Gastrocnemius medialis (tissue), 4 donors: ENCODE data around the gene RCOR1. TPM values are rescaled to one million over a fixed set of nuclear protein-coding genes. Genes with fewer than 3 reads are reported as not detected.
A peak's percentile ranks its signal among the peaks of the same experiment; 100 is the strongest.

Experiments
- ATAC-seq, 2 donors: fragments of 150-250 bp; one replicate each; pipeline ENCODE4 v1.9.1; 2016
- DNase-seq, 2 donors: peaks; one replicate each; pipeline ENCODE4 v3.0.0-alpha.2; 2019
- H3K27ac ChIP-seq, 4 donors: fragments of 200-600 bp; sonication (generic); 1 replicate in 1 of 4; 2 replicates in 3 of 4; pipeline ENCODE4 v1.5.1; 2016 to 2018; ENCODE audit warnings: mild to moderate bottlenecking in 2 of 4, moderate library complexity in 1 of 4
- H3K27me3 ChIP-seq, 3 donors: fragments of 200-600 bp; sonication (generic) in 2 of 3; 1 replicate in 1 of 3; 2 replicates in 2 of 3; pipeline versions ENCODE4 v1.5.1 to v1.6.0; 2016 to 2019; ENCODE audit warnings: mild to moderate bottlenecking in 1 of 3, moderate library complexity in 1 of 3
- H3K36me3 ChIP-seq, 2 donors: fragments of 200-600 bp; sonication (generic) in 1 of 2; one replicate each; pipeline ENCODE4 v1.5.1; 2017 to 2018
- H3K4me1 ChIP-seq, 2 donors: fragments of 200-600 bp; sonication (generic) in 1 of 2; one replicate each; pipeline ENCODE4 v1.5.1; 2016 to 2017; ENCODE audit warnings: mild to moderate bottlenecking in 2 of 2
- H3K4me3 ChIP-seq, 4 donors: fragments of 200-600 bp; sonication (generic) in 3 of 4; 1 replicate in 1 of 4; 2 replicates in 3 of 4; pipeline ENCODE4 v1.5.1; 2016 to 2019; ENCODE audit warnings: mild to moderate bottlenecking in 2 of 4
- H3K9me3 ChIP-seq, 3 donors: fragments of 200-600 bp; sonication (generic) in 2 of 3; 1 replicate in 1 of 3; 2 replicates in 2 of 3; pipeline ENCODE4 v1.5.1; 2016 to 2019
- CTCF ChIP-seq, 5 experiments: fragments of 450-650 bp in 3 of 5; fragments of 200-600 bp in 2 of 5; sonication (generic) in 2 of 5; IDR thresholded peaks in 4 of 5; conservative IDR thresholded peaks in 1 of 5; 1 replicate in 4 of 5; 2 replicates in 1 of 5; pipeline ENCODE4 v1.5.1; 2016 to 2019; ENCODE audit warnings: antibody characterized with exemption in 5 of 5, mild to moderate bottlenecking in 3 of 5, moderate library complexity in 3 of 5
- POLR2A ChIP-seq, 2 donors: fragments of 450-650 bp; IDR thresholded peaks; one replicate each; pipeline ENCODE4 v1.6.1; 2017; ENCODE audit warnings: antibody characterized with exemption in 2 of 2, mild to moderate bottlenecking in 2 of 2, moderate library complexity in 2 of 2
- in situ Hi-C, 4 donors: fragments of 200-750 bp; cut with MboI; loops; one replicate each; pipeline versions ENCODE4 v1.15.0 to v1.8.0; 2017; ENCODE audit warnings: low sequenced_read_pairs in 4 of 4
- intact Hi-C: fragments of 100-400 bp; cut with DNase I; formaldehyde crosslinking; loops from one replicate; pipeline ENCODE4 v1.15.1; 2023; ENCODE audit warnings: low total_unique reads
- total RNA-seq, 4 donors: library from RNA; depleted of rRNA; stranded (reverse); fragments of >200 nt; gene quantifications; one replicate each; pipeline versions ENCODE4 v1.1.0 to v1.2.3, GENCODE V29; 2016

Gene RCOR1
- total RNA-seq, 4 donors from 2014 or later = 10.0 to 14.2 (median 12.1) TPM

- no peak overlapping the region for H3K4me3 ChIP-seq
- TF ChIP-seq POLR2A (IDR thresholded peaks at IDR 0.05) = no peak
- TF ChIP-seq CTCF (IDR thresholded peaks at IDR 0.05 in 4 of 5, conservative IDR thresholded peaks at IDR 0.05 in 1 of 5) = no peak
- ATAC-seq = peak; percentile 32 to 38
- peaks cover 5 to 9% of the 10 kb centered on the region in 2 donors for H3K4me1 ChIP-seq
- H3K27ac ChIP-seq = peak overlapping the region; percentile 55 to 70 (median 62)
- in situ Hi-C loops = loop anchor here in 1 of 4 donors (10.0 kb wide), 1 partner anchor 139 kb away; no protein-coding TSS in a partner anchor
- no peaks in the 10 kb centered on the region for H3K9me3 ChIP-seq
- no peaks in the 10 kb centered on the region for H3K27me3 ChIP-seq
- H3K36me3 ChIP-seq = no peaks in the 10 kb centered on the region
- DNase-seq = no peak
- intact Hi-C loops = loop anchor here (5.0 kb wide), 4 partner anchors 46 to 184 kb away; partner anchors contain the start of gene RCOR1
These were observed 183.7 kb downstream of the RCOR1 start for GRCh38 chr14:102775855-102776760.

GRCh38 chr14:102776761-102777710, 184.6 kb downstream of the RCOR1 start, which contains the start of gene TRAF3:
Gene TRAF3, plus strand, starts transcription at chr14:102777449. Its CDS starts 92,753 bp downstream, at chr14:102870202.
- TF ChIP-seq POLR2A (IDR thresholded peaks at IDR 0.05) (no peak), CTCF (IDR thresholded peaks at IDR 0.05 in 4 of 5, conservative IDR thresholded peaks at IDR 0.05 in 1 of 5) (no peak)
- in situ Hi-C loops = loop anchor here in 1 of 4 donors (10.0 kb wide), 1 partner anchor 138 kb away; no protein-coding TSS in a partner anchor
- intact Hi-C loops = loop anchor here (5.0 kb wide), 4 partner anchors 45 to 185 kb away; partner anchors contain the start of gene RCOR1

GRCh38 chr14:102777711-102778337, 185.4 kb downstream of the RCOR1 start:
- TF ChIP-seq CTCF (IDR thresholded peaks at IDR 0.05 in 4 of 5, conservative IDR thresholded peaks at IDR 0.05 in 1 of 5) (no peak), POLR2A (IDR thresholded peaks at IDR 0.05) (no peak)
- DNase-seq (no peak), ATAC-seq (peak; percentile 55)
- Histone ChIP-seq H3K36me3 (no peaks in the 10 kb centered on the region), H3K27me3 (no peaks in the 10 kb centered on the region), H3K4me3 (peak overlapping the region; percentile 47 to 87 (median 66)), H3K4me1 (peaks cover 5 to 9% of the 10 kb centered on the region in 2 donors), H3K27ac (peak overlapping the region; percentile 63 to 79 (median 66)), H3K9me3 (no peaks in the 10 kb centered on the region)
- in situ Hi-C loops (loop anchor here in 1 of 4 donors (10.0 kb wide), 1 partner anchor 137 kb away; no protein-coding TSS in a partner anchor), intact Hi-C loops (loop anchor here (5.0 kb wide), 4 partner anchors 44 to 186 kb away; partner anchors contain the start of gene RCOR1)

More at GRCh38 chr14:102776761-102777710, 184.6 kb downstream of the RCOR1 start, which contains the start of gene TRAF3:
- ATAC-seq (peak; percentile 59 to 65), DNase-seq (no peak)
- no peaks in the 10 kb centered on the region for H3K36me3 ChIP-seq
- peak within 1 kb of the TSS; percentile 63 to 79 (median 69) for H3K27ac ChIP-seq
- peak within 1 kb of the TSS; percentile 47 to 87 (median 66) for H3K4me3 ChIP-seq
- H3K9me3 ChIP-seq = no peaks in the 10 kb centered on the region
- peaks cover 5 to 9% of the 10 kb centered on the region in 2 donors for H3K4me1 ChIP-seq
- H3K27me3 ChIP-seq = no peaks in the 10 kb centered on the region
